H1 (cell line): ENCODE results near the gene FLNA. TPM values are rescaled to one million over a fixed set of nuclear protein-coding genes. Genes with fewer than 3 reads are reported as not detected.

Experiments used
- CTCF ChIA-PET: fragments of 300-600 bp; sonication (Branson Sonifier 250); formaldehyde crosslinking; loops from one replicate; lab custom pipeline; 2021; ENCODE audit not compliant: partially characterized antibody; lab: Charles Lee
- POLR2A ChIA-PET: fragments of 300-600 bp; sonication (Branson Sonifier 250); formaldehyde crosslinking; loops from one replicate; lab custom pipeline; 2021; ENCODE audit warnings: inconsistent platforms; ENCODE audit not compliant: partially characterized antibody; lab: Charles Lee
- DNase-seq, 2 experiments: peaks; one replicate each; pipeline versions ENCODE4 v3.0.0 to v3.0.0-alpha.2; 2010 to 2022; ENCODE audit warnings: low spot score in 2 of 2, low read depth in 1 of 2, mixed read lengths in 1 of 2
- FAIRE-seq: peaks from 2 replicates; lab custom pipeline; 2011; peaks lifted over from hg19 to GRCh38; lab: Jason Lieb, UNC
- H2AFZ ChIP-seq: 2 replicates; pipeline ENCODE4 v1.8.1; 2012; ENCODE audit warnings: low read length, inconsistent platforms
- H2AK5ac ChIP-seq: 2 replicates; pipeline ENCODE4 v1.6.1; 2013; ENCODE audit warnings: low read depth, low read length
- H2BK120ac ChIP-seq: replicated peaks from 2 replicates; pipeline ENCODE3; 2013; ENCODE audit warnings: low read depth, low read length, inconsistent platforms
- H2BK12ac ChIP-seq: 2 replicates; pipeline ENCODE4 v1.6.1; 2013; ENCODE audit warnings: low read depth, low read length
- H2BK15ac ChIP-seq: 2 replicates; pipeline ENCODE4 v1.6.1; 2013; ENCODE audit warnings: low read length
- H2BK20ac ChIP-seq: 2 replicates; pipeline ENCODE4 v1.6.1; 2013; ENCODE audit warnings: low read length
- H2BK5ac ChIP-seq: 2 replicates; pipeline ENCODE4 v1.6.1; 2013; ENCODE audit warnings: low read depth, low read length
- H3K14ac ChIP-seq: 2 replicates; pipeline ENCODE4 v1.6.1; 2013; ENCODE audit warnings: inconsistent platforms; ENCODE audit not compliant: insufficient read length
- H3K18ac ChIP-seq: 2 replicates; pipeline ENCODE4 v1.6.1; 2013; ENCODE audit warnings: low read length; ENCODE audit errors: extremely low read depth
- H3K23ac ChIP-seq: 2 replicates; pipeline ENCODE4 v1.6.1; 2013; ENCODE audit warnings: inconsistent platforms; ENCODE audit not compliant: insufficient read length
- H3K23me2 ChIP-seq: 2 replicates; pipeline ENCODE4 v1.6.1; 2013; ENCODE audit warnings: low read depth, low read length
- H3K27ac ChIP-seq: 2 replicates; pipeline ENCODE4 v1.6.1; 2011; ENCODE audit warnings: low read depth, low read length, inconsistent platforms
- H3K27me3 ChIP-seq, 4 experiments: replicated peaks in 1 of 4; 1 replicate in 1 of 4; 2 replicates in 3 of 4; pipeline versions ENCODE4 v1.6.1 to v1.8.1; 2011 to 2013; ENCODE audit warnings: low read length in 3 of 4, mild to moderate bottlenecking in 3 of 4, inconsistent platforms in 2 of 4, mixed read lengths in 2 of 4, moderate library complexity in 1 of 4; ENCODE audit not compliant: control insufficient read depth in 3 of 4, insufficient read depth in 3 of 4; ENCODE audit errors: extremely low read depth in 1 of 4
- H3K36me3 ChIP-seq, 4 experiments: 2 replicates each; pipeline versions ENCODE4 v1.6.1 to v1.8.1; 2011 to 2013; ENCODE audit warnings: mild to moderate bottlenecking in 4 of 4, low read length in 3 of 4, moderate library complexity in 2 of 4, control low read depth in 1 of 4, inconsistent platforms in 1 of 4; ENCODE audit not compliant: insufficient read depth in 4 of 4, control insufficient read depth in 2 of 4
- H3K4ac ChIP-seq: replicated peaks from 2 replicates; pipeline ENCODE3; 2013; ENCODE audit warnings: low read length, low read depth, mixed read lengths, inconsistent platforms; ENCODE audit not compliant: insufficient read length
- H3K4me1 ChIP-seq, 4 experiments: replicated peaks in 1 of 4; 1 replicate in 1 of 4; 2 replicates in 3 of 4; pipeline versions ENCODE4 v1.6.1 to v1.8.1; 2011 to 2013; ENCODE audit warnings: low read length in 3 of 4, inconsistent platforms in 2 of 4, mixed read lengths in 1 of 4; ENCODE audit not compliant: insufficient read depth in 4 of 4, control insufficient read depth in 3 of 4
- H3K4me2 ChIP-seq, 2 experiments: 2 replicates each; pipeline versions ENCODE4 v1.6.1 to v1.8.1; 2011 to 2013; ENCODE audit warnings: low read depth in 2 of 2, low read length in 2 of 2, control low read depth in 1 of 2, inconsistent platforms in 1 of 2, mild to moderate bottlenecking in 1 of 2; ENCODE audit not compliant: insufficient read depth in 1 of 2
- H3K4me3 ChIP-seq, 4 experiments: fragments of 200-600, 300-600 bp in 1 of 4; sonication (generic), shearing (Covaris generic), sonication (Bioruptor Twin) in 1 of 4; 2 replicates each; pipeline versions ENCODE4 v1.5.1 to v1.8.1; 2011 to 2016; ENCODE audit warnings: low read length in 4 of 4, low read depth in 3 of 4, control low read depth in 2 of 4, inconsistent platforms in 2 of 4, mild to moderate bottlenecking in 2 of 4, mixed read lengths in 1 of 4, moderate library complexity in 1 of 4; ENCODE audit not compliant: insufficient read depth in 2 of 4; ENCODE audit errors: extremely low read depth in 1 of 4
- H3K56ac ChIP-seq: replicated peaks from 2 replicates; pipeline ENCODE3; 2013; ENCODE audit warnings: low read depth, mild to moderate bottlenecking, mixed read lengths, low read length, inconsistent platforms; ENCODE audit not compliant: insufficient read length
- H3K79me1 ChIP-seq: 2 replicates; pipeline ENCODE4 v1.6.1; 2013; ENCODE audit warnings: low read depth, low read length, control low read depth
- H3K79me2 ChIP-seq, 2 experiments: 2 replicates each; pipeline versions ENCODE4 v1.6.1 to v1.8.1; 2012 to 2013; ENCODE audit warnings: low read length in 2 of 2, mild to moderate bottlenecking in 2 of 2, inconsistent platforms in 1 of 2; ENCODE audit not compliant: insufficient read depth in 2 of 2, control insufficient read depth in 1 of 2
- H3K9ac ChIP-seq, 4 experiments: replicated peaks in 1 of 4; 1 replicate in 1 of 4; 2 replicates in 3 of 4; pipeline versions ENCODE4 v1.6.1 to v1.8.1; 2011 to 2013; ENCODE audit warnings: low read depth in 3 of 4, low read length in 3 of 4, control low read depth in 2 of 4, mild to moderate bottlenecking in 2 of 4, moderate library complexity in 2 of 4, inconsistent platforms in 1 of 4; ENCODE audit errors: extremely low read depth in 1 of 4
- H3K9me3 ChIP-seq, 2 experiments: 2 replicates each; pipeline versions ENCODE4 v1.6.1 to v1.8.1; 2012 to 2013; ENCODE audit warnings: mild to moderate bottlenecking in 2 of 2, moderate library complexity in 2 of 2, control low read depth in 1 of 2, inconsistent platforms in 1 of 2, low read depth in 1 of 2, low read length in 1 of 2, mixed read lengths in 1 of 2; ENCODE audit not compliant: insufficient read depth in 2 of 2
- H4K20me1 ChIP-seq, 2 experiments: replicated peaks in 1 of 2; 2 replicates each; pipeline versions ENCODE3 to v1.8.1; 2011 to 2013; ENCODE audit warnings: inconsistent platforms in 2 of 2, low read length in 2 of 2, mild to moderate bottlenecking in 1 of 2; ENCODE audit not compliant: insufficient read depth in 2 of 2, control insufficient read depth in 1 of 2
- H4K5ac ChIP-seq: 2 replicates; pipeline ENCODE4 v1.6.1; 2013; ENCODE audit warnings: low read length, low read depth, mixed read lengths, inconsistent platforms; ENCODE audit not compliant: insufficient read length
- H4K8ac ChIP-seq: 2 replicates; pipeline ENCODE4 v1.8.0; 2013; ENCODE audit warnings: mild to moderate bottlenecking, moderate library complexity, low read length, inconsistent platforms; ENCODE audit not compliant: insufficient read depth; ENCODE audit errors: extremely low read depth
- H4K91ac ChIP-seq: replicated peaks from 2 replicates; pipeline ENCODE3; 2013; ENCODE audit warnings: low read length, mixed read lengths, inconsistent platforms; ENCODE audit not compliant: insufficient read length
- KDM1A ChIP-seq: fragments of 200-600, 300-600 bp; sonication (generic); IDR thresholded peaks from 2 replicates; pipeline ENCODE4 v1.7.1; 2016; ENCODE audit warnings: mild to moderate bottlenecking, low read length, borderline replicate concordance
- RAD21 ChIP-seq, 2 experiments: IDR thresholded peaks in 1 of 2; conservative IDR thresholded peaks in 1 of 2; 2 replicates each; pipeline ENCODE4 v1.6.1; 2011; ENCODE audit warnings: low read depth in 2 of 2, low read length in 2 of 2, improper control_type of control experiment in 1 of 2, inconsistent platforms in 1 of 2, mild to moderate bottlenecking in 1 of 2, moderate library complexity in 1 of 2
- WGBS, 2 experiments: shearing (Covaris generic) in 1 of 2; methylation state at CpG; one replicate each; pipeline versions ENCODE4 v1.1.6 to v1.1.7; 2013 to 2015; ENCODE audit warnings: low lambda C conversion rate in 2 of 2, mixed read lengths in 2 of 2, inconsistent platforms in 1 of 2, low coverage in 1 of 2, missing lambda C conversion rate in 1 of 2; ENCODE audit not compliant: insufficient replicate concordance in 2 of 2, insufficient coverage in 1 of 2, insufficient read length in 1 of 2; ENCODE audit errors: extremely low coverage in 1 of 2, missing lambda C conversion rate in 1 of 2; 5-methylcytosine and 5-hydroxymethylcytosine counted together
- polyA plus RNA-seq, 7 experiments: library from polyadenylated mRNA; depleted of rRNA in 3 of 7; stranded (reverse) in 5 of 7; unstranded in 2 of 7; fragments of >200 nt in 5 of 7; fragments of 200-250 nt in 2 of 7; gene quantifications; 1 replicate in 5 of 7; 2 replicates in 1 of 7; 4 replicates in 1 of 7; pipeline versions ENCODE4 v1.2.1 to v1.2.3, GENCODE V29; 2011 to 2013; ENCODE audit warnings: missing spikeins in 2 of 7, mixed read lengths in 2 of 7
- total RNA-seq: library from RNA; stranded (reverse); fragmentation: NEBNext Ultra II Directional; extraction: Animal tissue kit (Norgen Biotek cat#: 25700); gene quantifications from 2 replicates; pipeline ENCODE4 v1.2.1, GENCODE V29; 2021

FLNA gene
- total and polyA plus RNA-seq, 2 of the 8 experiments (the other 6 are each of a cell fraction or from before 2014, with no cell fraction given), result 315 to 925 TPM

DNA sequence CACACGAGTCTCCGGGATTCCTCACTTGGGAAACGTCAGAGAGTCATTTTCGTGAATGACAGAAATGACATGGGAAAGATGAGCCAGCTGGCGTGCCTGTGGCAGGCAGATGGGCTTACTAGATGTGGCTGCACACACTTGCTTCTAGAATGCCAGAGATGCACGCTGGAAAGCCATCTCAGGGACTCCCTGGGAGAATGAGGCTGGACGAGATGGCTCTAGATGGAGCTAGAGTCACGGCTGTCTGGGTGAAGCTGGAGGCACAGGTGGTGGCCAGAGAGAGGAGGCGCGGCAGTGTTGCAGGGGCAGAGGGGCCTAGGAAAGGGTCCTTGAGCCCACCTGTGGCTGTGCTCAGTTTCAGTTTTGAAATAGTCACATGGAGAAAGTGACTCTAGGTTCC, 52.8 kb downstream of the FLNA start:
- no peaks in the 10 kb centered on the region for H3K36me3 ChIP-seq
- H3K4me1 ChIP-seq, result no peaks in the 10 kb centered on the region
- no peak overlapping the region for H3K4me3 ChIP-seq
- no peaks in the 10 kb centered on the region for H3K79me1 ChIP-seq
- H3K27ac ChIP-seq, result no peak overlapping the region
- no peak overlapping the region for H2BK120ac ChIP-seq
- no peak overlapping the region for H3K23ac ChIP-seq
- no peaks in the 10 kb centered on the region for H3K27me3 ChIP-seq
- no peak overlapping the region for H3K18ac ChIP-seq
- H3K79me2 ChIP-seq, result no peaks in the 10 kb centered on the region
- H3K4ac ChIP-seq, result no peak overlapping the region
- no peak overlapping the region for H2BK20ac ChIP-seq
- no peak overlapping the region for H3K56ac ChIP-seq
- no peak overlapping the region for H2BK15ac ChIP-seq
- ChIA-PET POLR2A (no interaction called here), CTCF (interaction anchor here (0.7 to 1.7 kb wide), 3 partner anchors 10 to 14 kb away, joined by 3 to 5 read pairs (median 4); no protein-coding TSS in a partner anchor)
- H4K91ac ChIP-seq, result no peak overlapping the region
- no peak overlapping the region for H2AFZ ChIP-seq
- FAIRE-seq (no peak), DNase-seq (no peak)
- no peak overlapping the region for H3K14ac ChIP-seq
- no peaks in the 10 kb centered on the region for H3K9me3 ChIP-seq
- H4K20me1 ChIP-seq, result no peaks in the 10 kb centered on the region
- H4K8ac ChIP-seq, result no peak overlapping the region
- H3K23me2 ChIP-seq, result no peaks in the 10 kb centered on the region
- WGBS, 2 experiments, result 80% methylated on average over 5 of the region's 10 CpGs; no CpG with 5 or more reads in 1 of the 2 experiments
- no peak for TF ChIP-seq KDM1A
- TF ChIP-seq RAD21 (IDR thresholded peaks at IDR 0.05 in 1 of 2, conservative IDR thresholded peaks at IDR 0.05 in 1 of 2; ENCODE audit: low read depth in 2 of 2, low read length in 2 of 2), result peak in 1 of 2 experiments; percentile 33; a peak in 1 of 4 replicates
- H3K4me2 ChIP-seq, result no peak overlapping the region
- no peak overlapping the region for H4K5ac ChIP-seq
- no peak overlapping the region for H2AK5ac ChIP-seq
- no peak overlapping the region for H2BK5ac ChIP-seq
- no peak overlapping the region for H3K9ac ChIP-seq
- H2BK12ac ChIP-seq, result no peak overlapping the region
